ENCODE data around the gene RXRA. TPM values are rescaled to one million over a fixed set of nuclear protein-coding genes. Genes with fewer than 3 reads are reported as not detected.

Gene RXRA
- total and polyA plus RNA-seq, 9 donors = 12.4 to 82.2 (median 70.6) TPM

GRCh38 chr9:134439368-134439784 is 113.1 kb downstream of the RXRA start:
- Histone ChIP-seq H3K27me3 (no peaks in the 10 kb centered on the region), H3K36me3 (no peaks in the 10 kb centered on the region), H3K4me3 (no peak overlapping the region), H3K4me1 (ENCODE audit: insufficient read depth) (peaks cover 34% of the 10 kb centered on the region), H3K27ac (no peak overlapping the region), H3K9me3 (no peaks in the 10 kb centered on the region)
- WGBS, 3 donors = 81 to 89% (median 83%) methylated on average over 23 of the region's 23 CpGs
- intact Hi-C loops (cut with DNase I) = loop anchor here in 1 of 4 donors (5.0 kb wide), 1 partner anchor 112 kb away; the partner anchor contains the start of gene RXRA
- DNase-seq = peak in 3 of 5 donors; percentile 33 to 52 (median 50)
- no peak for TF ChIP-seq EP300 (IDR thresholded peaks at IDR 0.05)
- TF ChIP-seq, protein P1, sequence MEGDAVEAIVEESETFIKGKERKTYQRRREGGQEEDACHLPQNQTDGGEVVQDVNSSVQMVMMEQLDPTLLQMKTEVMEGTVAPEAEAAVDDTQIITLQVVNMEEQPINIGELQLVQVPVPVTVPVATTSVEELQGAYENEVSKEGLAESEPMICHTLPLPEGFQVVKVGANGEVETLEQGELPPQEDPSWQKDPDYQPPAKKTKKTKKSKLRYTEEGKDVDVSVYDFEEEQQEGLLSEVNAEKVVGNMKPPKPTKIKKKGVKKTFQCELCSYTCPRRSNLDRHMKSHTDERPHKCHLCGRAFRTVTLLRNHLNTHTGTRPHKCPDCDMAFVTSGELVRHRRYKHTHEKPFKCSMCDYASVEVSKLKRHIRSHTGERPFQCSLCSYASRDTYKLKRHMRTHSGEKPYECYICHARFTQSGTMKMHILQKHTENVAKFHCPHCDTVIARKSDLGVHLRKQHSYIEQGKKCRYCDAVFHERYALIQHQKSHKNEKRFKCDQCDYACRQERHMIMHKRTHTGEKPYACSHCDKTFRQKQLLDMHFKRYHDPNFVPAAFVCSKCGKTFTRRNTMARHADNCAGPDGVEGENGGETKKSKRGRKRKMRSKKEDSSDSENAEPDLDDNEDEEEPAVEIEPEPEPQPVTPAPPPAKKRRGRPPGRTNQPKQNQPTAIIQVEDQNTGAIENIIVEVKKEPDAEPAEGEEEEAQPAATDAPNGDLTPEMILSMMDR (IDR thresholded peaks at IDR 0.05) = no peak
- no peak for TF ChIP-seq POLR2A (IDR thresholded peaks at IDR 0.05)

DNA sequence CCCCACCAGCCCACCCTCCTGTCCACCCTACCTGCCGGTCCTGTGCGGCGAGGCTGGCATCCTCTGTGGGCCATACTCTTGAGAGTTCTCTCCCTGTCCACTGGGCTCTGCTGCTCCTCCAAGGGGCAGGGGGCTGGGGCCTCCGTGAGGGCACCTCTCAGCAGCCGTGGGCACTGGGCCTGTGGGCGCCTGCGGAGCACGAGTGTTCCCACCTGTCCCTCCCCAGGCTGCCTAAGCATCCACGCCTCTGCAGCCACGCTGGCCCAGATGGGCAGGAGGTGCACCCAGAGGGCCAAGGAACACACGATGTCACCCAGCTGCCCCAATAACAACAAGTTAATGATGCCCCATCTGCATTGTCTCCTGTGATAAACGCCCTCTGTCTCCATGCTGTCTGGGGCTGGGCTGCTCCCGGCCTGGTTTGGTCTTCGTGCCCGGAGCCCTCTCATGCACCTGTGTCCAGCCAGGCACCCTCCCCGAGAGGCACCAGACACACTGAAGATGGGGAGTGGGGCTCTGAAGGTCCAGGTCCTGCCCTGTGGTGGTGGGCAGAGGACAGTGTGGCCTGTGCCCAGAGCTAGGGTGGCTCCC is 114.5 kb downstream of the RXRA start:
- H3K36me3 ChIP-seq = no peaks in the 10 kb centered on the region
- peak in 2 of 5 donors; percentile 37 to 41 for DNase-seq
- H3K4me1 ChIP-seq (ENCODE audit: insufficient read depth) = peaks cover 26% of the 10 kb centered on the region
- TF ChIP-seq, protein P1 (IDR thresholded peaks at IDR 0.05) = no peak
- TF ChIP-seq POLR2A (IDR thresholded peaks at IDR 0.05) (no peak), EP300 (IDR thresholded peaks at IDR 0.05) (no peak)
- no peak overlapping the region for H3K4me3 ChIP-seq
- H3K27ac ChIP-seq = no peak overlapping the region
- 70 to 78% (median 75%) methylated on average over 13 to 16 of the region's 16 CpGs for WGBS, 3 donors
- no peaks in the 10 kb centered on the region for H3K9me3 ChIP-seq
- H3K27me3 ChIP-seq = no peaks in the 10 kb centered on the region
- intact Hi-C loops (cut with DNase I) = loop anchor here in 1 of 4 donors (2.0 kb wide), 1 partner anchor 270 kb away; no protein-coding TSS in a partner anchor

GRCh38 chr9:134441227-134442084 is 115.2 kb downstream of the RXRA start:
- Histone ChIP-seq H3K4me1 (ENCODE audit: insufficient read depth) (peaks cover 21% of the 10 kb centered on the region), H3K27me3 (no peaks in the 10 kb centered on the region), H3K27ac (no peak overlapping the region), H3K36me3 (no peaks in the 10 kb centered on the region), H3K4me3 (no peak overlapping the region), H3K9me3 (no peaks in the 10 kb centered on the region)
- WGBS, 3 donors = 46 to 58% (median 56%) methylated on average over 26 of the region's 26 CpGs
- peak in 2 of 5 donors; percentile 34 to 41 for DNase-seq
- TF ChIP-seq, protein P1 (IDR thresholded peaks at IDR 0.05) = no peak
- TF ChIP-seq EP300 (IDR thresholded peaks at IDR 0.05) (no peak), POLR2A (IDR thresholded peaks at IDR 0.05) (no peak)
- intact Hi-C loops (cut with DNase I) = loop anchor here in 2 of 4 donors (2.0 kb wide), 1 partner anchor 271 kb away; no protein-coding TSS in a partner anchor

DNA sequence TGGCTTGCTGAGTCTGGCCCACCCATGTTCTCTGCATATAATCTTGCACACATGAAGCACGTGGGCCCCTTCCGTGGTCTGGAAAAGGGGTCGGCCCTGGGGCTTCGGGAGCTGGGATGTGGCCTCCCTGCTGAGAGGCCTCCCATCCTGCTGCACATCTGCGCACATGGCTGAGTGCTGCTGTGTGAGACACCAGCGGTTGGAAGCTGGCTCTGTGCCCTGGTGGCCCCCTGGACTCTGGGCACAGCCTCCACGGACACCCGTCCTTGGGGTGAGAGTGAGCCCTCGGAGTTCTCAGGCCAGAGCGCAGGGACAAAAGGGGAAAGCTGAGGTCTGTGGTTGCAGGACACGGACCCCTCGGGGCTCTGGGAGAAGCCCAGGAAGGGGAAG is 115.8 kb downstream of the RXRA start:
- H3K4me1 ChIP-seq (ENCODE audit: insufficient read depth) = peaks cover 19% of the 10 kb centered on the region

More for the DNA sequence above, 115.8 kb downstream of the RXRA start:
- peak in 4 of 5 donors; percentile 55 to 71 (median 63) for DNase-seq
- Histone ChIP-seq H3K9me3 (no peaks in the 10 kb centered on the region), H3K4me3 (no peak overlapping the region), H3K36me3 (no peaks in the 10 kb centered on the region), H3K27ac (no peak overlapping the region), H3K27me3 (no peaks in the 10 kb centered on the region)
- 4 to 7% (median 6%) methylated on average over 11 to 12 of the region's 12 CpGs for WGBS, 3 donors
- intact Hi-C loops (cut with DNase I) = loop anchor here in 1 of 4 donors (2.0 kb wide), 1 partner anchor 271 kb away; no protein-coding TSS in a partner anchor
- no peak for TF ChIP-seq EP300 (IDR thresholded peaks at IDR 0.05)
- TF ChIP-seq, protein P1 (IDR thresholded peaks at IDR 0.05) = no peak
- TF ChIP-seq POLR2A (IDR thresholded peaks at IDR 0.05) = no peak
